Measurements from ENCODE around the gene RIPOR2.

RIPOR2 gene

DNA sequence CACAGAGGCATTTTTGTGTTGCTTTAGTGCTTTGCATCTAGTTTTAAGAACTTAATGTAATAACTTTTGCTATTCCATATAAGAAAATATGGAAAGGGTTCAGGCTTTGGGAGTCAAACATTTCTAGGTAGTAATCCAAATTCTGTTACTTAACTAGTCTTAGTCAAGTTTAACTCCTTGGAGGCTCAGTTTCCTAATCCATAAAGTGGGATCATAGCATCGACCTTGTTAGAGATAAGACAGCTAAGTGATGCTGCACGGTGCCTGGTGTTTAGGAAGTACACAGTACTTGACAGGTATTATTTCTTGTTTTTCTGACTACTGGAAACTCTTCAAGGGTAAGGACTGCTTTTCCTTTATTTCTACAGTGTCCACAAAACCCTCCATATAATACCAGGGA, 112.6 kb downstream of the RIPOR2 start:
- TF ChIP-seq CTCF (IDR thresholded peaks at IDR 0.05; ENCODE audit: low read depth, low read length, missing control alignments), result no peak
- H3K4me3 ChIP-seq (replicated peaks; ENCODE audit: low read depth, low read length), result no peak overlapping the region
- DNase-seq (ENCODE audit: extremely low read depth, low read depth), result no peak

DNA sequence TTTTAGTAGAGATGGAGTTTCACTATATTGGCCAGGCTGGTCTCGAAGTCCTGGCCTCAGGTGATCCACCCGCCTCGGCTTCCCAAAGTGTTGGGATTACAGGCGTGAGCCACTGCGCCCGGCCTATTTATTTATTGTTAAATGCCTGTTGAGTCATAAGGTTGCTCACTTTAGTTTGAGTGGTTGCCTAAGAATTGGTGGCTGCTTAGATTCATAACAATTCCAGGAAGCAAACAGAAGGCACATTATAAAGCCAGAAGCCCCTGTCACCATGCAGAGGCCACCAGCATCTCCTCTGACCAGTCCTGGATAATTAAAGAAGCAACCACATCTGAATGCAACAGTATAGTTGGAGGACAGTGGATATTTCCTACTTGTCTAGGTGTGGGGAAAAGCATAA, 113.1 kb downstream of the RIPOR2 start:
- no peak overlapping the region for H3K4me3 ChIP-seq (replicated peaks; ENCODE audit: low read depth, low read length)
- no peak for TF ChIP-seq CTCF (IDR thresholded peaks at IDR 0.05; ENCODE audit: low read depth, low read length, missing control alignments)
- no peak for DNase-seq (ENCODE audit: extremely low read depth, low read depth)

- H3K4me3 ChIP-seq (replicated peaks; ENCODE audit: low read depth, low read length), result no peak overlapping the region
These were observed 113.8 kb downstream of the RIPOR2 start for GRCh38 chr6:24821860-24822444.

GRCh38 chr6:24818346-24818745, 117.4 kb downstream of the RIPOR2 start:
- no peak for TF ChIP-seq CTCF (IDR thresholded peaks at IDR 0.05; ENCODE audit: low read depth, low read length, missing control alignments)
- H3K4me3 ChIP-seq (replicated peaks; ENCODE audit: low read depth, low read length), result no peak overlapping the region
- DNase-seq (ENCODE audit: extremely low read depth, low read depth), result no peak

More at GRCh38 chr6:24821860-24822444, 113.8 kb downstream of the RIPOR2 start:
- no peak for TF ChIP-seq CTCF (IDR thresholded peaks at IDR 0.05; ENCODE audit: low read depth, low read length, missing control alignments)
- no peak for DNase-seq (ENCODE audit: extremely low read depth, low read depth)

DNA sequence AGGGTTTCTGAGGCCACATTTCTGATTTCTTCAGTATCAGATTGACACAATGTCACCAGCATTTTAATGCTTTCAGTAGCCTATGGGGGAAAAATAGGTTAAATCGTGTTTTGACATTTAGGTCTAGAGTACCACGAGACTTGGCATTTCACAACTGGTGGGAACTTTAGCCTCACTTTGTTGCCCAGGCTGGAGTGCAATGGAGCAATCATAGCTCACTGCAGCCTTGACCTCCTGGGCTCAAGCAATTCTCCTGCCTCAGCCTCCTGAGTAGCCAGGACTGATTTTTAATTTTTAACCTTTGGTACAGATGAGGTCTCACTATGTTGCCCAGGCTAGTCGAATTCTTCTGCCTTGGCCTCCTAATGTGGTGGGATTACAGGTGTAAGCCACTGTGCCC, 126.0 kb downstream of the RIPOR2 start:
- no peak for TF ChIP-seq CTCF (IDR thresholded peaks at IDR 0.05; ENCODE audit: low read depth, low read length, missing control alignments)
- no peak overlapping the region for H3K4me3 ChIP-seq (replicated peaks; ENCODE audit: low read depth, low read length)
- no peak for DNase-seq (ENCODE audit: extremely low read depth, low read depth)

DNA sequence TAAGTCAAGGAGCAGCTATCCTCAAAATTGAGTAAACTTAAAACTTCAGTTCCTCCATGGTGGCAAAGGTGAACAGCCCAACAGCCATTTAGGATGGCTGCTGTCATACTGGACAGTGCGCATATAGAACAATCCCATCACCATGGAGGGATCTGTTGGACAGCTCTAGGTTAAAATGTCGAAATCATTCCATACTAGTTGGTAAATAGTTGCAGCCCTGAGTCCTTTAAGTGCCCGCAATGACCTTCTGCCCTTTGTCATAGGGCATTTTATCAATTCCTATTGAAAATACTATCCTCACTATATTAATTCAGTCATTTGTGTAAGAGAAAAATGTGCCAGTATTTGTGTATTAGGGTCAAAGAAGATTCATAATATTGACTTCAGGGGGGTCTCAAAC, 128.2 kb downstream of the RIPOR2 start:
- TF ChIP-seq CTCF (IDR thresholded peaks at IDR 0.05; ENCODE audit: low read depth, low read length, missing control alignments), result no peak
- no peak for DNase-seq (ENCODE audit: extremely low read depth, low read depth)
- H3K4me3 ChIP-seq (replicated peaks; ENCODE audit: low read depth, low read length), result no peak overlapping the region

All from HFF-Myc (cell line).